NCI-H2196 (cell line): ENCODE results near the gene INVS.
"Not testable (repeated sequence)": the region's sequence is repeated elsewhere in the genome, so short reads cannot be mapped to it uniquely, and the experiment has no call there.

Source experiments
- DNase-seq: peaks from one replicate; lab custom pipeline; 2025; ENCODE audit not compliant: unreplicated experiment; lab: John Stamatoyannopoulos, UW

The INVS gene

DNA sequence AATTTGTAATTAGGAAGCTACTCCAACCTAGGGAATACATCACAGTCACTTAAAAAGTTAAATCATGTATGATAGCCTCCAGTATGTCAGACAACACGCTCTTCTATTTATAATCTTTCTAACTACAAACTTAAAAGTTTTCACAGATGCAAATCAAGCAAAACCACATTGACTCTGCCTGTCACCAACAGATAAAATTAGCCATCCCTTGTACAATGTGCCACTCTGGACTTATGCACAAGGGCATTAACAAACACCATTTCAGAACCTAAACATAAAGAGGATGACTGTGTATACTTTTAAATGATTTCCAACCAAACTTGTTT, 15.0 kb upstream of the INVS start:
- DNase-seq, result no peak

DNA sequence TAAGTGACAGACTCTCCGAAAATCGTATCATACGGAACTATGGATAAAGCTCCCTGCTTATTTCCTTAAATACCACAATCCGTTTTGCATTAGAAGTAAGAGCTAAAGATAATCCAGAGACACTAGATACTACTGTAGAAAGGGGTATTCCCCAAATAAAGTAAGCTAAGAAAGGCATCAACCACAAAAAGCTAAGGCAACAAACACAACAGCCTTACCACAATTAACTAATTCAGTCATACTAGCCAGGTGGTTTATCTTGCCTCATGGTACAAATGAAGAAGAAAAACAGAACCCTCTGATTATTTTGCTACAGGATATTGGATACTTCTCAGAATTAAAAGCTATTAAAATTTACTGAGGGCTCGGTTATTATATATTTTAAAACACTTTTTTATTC, 14.3 kb upstream of the INVS start:
- no peak for DNase-seq

DNA sequence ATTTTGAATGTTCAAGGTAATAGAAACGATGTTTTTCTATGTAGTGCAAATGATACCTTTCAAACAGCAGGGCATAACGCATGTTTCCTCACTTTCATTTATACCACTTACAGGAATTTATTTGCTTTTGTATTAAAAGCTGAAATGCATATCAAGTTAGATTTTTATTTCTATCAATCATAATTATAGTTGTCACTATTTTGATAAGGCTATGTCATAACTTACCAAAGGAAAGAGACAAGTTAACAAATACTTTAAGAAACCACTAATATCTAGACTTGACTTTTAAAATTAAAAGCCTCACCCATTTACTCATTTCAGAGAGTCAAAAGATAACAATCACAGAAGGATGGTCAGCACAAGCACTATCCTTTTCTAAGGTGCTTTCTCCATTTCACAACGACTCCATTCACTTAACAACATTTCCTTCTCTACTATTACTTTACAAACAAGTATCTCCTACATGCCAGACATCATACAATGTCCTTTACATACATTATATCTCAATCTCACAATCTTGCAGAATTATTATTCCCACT, 12.9 kb upstream of the INVS start:
- no peak for DNase-seq

DNA sequence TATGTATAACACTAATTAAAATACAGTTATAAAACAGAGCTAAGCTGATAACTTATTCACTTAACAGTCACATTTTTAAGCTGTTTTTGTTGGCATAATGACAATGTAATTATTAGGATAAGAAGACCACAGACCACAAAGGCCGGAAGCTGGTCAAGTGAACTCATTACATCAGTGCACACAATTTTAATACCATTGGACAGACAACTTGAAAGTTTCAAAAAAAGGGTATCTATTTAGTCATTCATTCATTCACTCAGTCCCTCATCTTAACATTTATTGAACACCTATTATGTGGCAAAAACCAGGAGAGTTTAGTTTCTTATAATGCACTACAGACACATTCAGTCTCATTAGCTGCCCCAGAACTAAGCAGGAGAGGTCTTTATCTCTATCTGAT, 11.8 kb upstream of the INVS start:
- no peak for DNase-seq

DNA sequence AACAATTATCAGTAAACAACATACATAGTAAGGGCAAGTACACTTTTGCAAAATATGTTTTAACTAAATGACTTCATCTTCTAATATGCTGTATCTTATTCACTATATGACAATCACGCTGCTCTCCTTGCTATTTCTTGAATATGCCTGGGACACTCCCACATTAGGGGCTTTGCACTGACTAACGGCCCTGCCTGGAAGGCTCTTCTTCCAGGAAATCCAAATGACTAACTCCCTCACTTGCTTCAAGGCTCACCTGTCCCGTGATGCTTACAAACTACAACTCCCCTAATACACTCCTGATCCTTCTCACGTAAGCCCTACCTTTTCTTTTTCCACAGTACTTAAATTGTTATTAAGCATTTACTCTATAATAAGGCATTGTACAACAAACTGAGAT, 10.8 kb upstream of the INVS start:
- no peak for DNase-seq

DNA sequence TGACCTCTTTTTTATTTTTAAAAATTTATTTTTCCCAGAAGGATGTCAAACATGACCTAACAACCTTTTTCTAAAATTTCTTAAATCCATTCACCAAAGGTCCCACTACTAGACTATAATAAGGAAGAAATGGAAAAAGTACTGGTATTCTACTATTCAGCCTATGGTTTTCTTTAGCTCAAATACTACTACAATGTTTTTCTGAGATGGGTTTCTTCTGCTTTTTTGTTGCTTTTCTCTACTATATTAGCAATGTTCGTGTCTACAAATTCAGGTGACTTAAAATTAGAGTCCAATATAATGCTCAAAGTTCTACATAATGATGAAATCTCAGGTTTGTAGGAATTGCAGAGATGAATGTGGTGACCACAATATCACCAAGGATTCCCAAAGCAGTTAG, 8.2 kb upstream of the INVS start:
- no peak for DNase-seq

DNA sequence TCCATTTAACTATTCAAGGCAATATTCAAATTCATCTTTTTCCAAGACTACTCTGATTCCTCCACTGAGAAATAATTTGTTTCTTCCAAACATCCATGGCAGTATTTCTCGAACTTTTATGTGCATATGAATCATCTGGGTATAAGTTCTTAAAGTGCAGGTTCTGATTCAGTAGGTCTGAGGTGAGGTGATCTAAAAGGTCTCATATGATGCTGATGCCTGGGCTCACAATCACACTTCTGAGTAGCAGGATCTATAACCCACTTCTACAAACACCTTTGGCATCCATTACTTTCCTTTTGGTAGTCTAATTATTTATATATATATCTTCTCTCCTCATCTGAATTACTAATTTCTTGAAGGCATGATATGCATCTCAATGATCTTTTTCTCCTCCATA, 7.4 kb upstream of the INVS start:
- no peak for DNase-seq

DNA sequence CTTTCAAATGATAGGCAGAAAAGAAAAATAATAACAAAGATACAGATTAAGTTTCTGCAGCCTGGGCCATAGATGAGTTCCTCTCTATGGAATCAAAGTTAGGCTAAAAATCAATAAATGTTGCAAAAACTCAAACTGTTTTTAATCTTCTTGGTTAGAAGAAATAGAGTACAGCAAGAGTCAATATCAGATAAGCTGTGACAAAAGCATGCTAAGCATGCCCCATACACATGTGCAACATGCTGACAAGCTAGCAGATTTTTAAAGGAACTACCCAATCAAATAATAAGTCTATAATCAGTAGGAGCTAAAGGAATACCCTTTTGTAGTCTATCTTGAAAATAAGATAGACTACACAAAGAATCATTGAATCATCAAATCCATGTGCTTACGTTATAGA, 7.0 kb upstream of the INVS start:
- DNase-seq, result no peak

DNA sequence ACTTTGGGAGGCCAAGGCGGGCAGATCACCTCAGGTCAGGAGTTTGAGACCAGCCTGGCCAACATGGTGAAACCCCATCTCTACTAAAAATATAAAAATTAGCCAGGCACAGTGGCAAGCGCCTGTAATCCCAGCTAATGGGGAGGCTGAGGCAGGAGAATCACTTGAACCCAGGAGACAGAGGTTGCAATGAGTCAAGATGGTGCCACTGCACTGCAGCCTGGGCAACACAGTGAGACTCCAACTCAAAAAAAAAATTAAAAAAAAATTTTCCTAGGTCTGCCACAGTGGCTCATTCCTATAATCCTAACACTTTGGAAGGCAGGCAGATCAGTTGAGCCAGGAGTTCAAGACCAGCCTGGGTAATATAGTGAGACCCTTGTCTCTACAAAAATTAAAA, 4.6 kb upstream of the INVS start:
- DNase-seq, result not testable (repeated sequence)

DNA sequence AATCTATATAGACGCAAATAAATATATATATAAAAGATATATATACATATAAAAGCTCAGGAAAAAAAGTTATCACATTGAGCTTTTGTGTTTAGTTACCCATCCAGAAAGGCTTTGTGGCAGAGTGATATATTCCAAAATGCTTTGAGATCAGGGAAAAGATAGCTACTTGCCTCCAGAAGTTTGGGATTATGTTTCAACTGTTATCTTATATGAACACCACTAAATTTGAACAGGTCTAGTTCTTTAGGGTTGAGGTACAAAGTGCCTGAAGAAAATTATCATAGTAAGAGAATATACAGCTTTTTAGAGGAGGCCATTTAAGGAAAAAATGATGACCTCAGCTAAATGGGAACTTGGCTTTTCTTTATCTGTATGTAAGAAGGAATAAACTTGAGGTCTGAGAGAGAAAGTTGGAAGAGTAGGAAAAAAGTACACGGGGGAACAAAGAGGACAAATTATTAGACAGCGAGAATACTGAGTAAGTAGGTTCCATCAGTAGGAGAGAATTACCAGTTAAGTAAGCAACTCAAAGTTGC, 2.6 kb upstream of the INVS start:
- no peak for DNase-seq

DNA sequence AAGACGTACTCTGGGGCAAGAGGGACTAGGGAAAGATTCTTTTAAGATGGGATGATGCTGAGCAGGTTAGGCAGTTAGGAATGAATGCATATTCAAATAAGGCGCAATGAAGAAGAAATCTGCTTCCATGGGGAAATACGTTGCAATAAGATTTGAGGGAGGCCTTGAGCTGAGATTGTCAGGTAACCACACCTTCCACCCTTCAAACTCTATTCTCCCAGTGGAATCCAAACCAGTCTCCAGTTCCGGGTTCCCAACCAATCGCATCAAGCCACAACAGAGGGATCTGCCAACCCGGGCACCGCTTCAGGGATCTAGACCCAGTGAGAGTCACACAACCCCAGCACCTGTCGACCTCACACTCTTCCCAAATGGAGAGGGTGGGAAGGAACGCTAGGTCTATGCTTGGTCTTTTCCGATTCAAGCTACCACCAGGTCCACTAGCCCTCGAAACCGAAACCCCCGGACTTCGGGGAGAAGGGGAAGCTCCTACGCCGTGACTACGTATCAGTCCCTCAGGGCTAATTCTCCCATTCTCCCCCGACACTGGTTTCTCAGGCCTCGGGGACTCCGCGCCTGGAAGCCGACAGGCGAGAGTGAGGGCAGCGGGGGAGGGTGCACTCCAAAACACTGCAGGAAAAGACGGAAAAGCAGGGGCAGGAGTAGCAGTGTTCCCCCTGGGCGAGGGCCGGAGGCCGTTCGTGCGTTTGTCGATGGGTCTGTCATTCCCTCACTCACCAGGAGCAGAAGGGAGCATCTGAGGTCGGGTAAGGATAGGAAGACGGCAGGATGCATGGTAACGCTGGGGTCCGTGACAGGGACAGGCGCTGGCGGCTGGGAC, 777 bp upstream of the INVS start:
- DNase-seq, result peak; percentile 66

DNA sequence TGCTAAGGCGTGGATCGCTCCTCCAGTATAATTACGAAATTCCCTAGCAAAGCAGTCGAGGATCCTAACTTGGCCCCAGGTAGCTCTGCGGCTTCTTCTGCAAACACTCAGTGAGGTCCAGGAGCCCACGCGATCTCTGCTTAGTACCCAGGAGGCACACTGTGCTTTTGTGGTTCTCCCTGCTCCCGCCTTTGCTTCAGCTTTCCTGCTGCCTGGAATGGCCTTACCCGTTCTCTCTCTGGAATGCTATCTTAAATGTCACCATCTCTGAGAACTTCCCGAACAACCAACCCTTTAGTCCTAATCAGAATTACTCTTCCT, 639 bp downstream of the INVS start:
- peak; percentile 36 for DNase-seq

DNA sequence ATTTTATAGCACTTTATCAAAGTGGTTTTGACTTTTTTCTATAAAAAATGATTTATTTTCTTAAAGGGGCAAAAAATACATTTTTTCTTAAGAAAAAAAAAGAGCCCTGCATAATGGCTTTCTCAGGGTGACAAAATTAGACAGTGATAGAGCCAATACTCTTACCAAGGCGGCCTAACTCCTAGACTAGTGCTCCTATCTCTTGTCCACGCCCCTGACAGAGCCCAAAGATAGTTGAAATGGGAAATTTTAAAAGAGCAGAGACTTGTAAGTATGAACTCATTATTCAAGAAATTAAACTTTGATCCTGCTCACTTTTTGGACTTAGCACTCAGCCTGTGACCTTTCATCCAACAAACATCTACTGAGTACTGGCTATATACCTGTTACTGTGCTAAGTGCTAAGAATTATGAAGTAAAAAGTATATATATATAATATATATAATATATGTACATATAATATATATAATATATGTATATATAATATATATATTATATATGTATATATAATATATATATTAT, 1.2 kb downstream of the INVS start:
- DNase-seq, result no peak

DNA sequence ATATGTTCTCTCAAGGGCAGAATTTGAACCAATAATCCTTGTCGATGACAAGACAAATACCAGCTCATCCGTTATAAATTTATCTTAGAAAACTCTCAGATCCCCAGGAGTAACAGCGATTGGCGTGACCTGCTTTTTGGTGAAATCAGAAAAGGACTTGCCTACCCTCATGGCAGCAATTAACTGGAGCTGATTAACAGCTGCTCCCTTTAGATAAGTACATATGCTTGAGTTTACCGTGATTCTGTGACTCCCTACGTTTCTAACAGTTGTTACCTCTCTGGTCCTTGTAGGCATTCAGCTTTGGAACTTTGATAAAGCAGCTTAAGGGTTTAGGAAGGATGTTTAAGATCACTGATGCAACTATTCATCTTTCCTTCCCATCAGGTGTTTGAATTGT, 2.6 kb downstream of the INVS start:
- no peak for DNase-seq

DNA sequence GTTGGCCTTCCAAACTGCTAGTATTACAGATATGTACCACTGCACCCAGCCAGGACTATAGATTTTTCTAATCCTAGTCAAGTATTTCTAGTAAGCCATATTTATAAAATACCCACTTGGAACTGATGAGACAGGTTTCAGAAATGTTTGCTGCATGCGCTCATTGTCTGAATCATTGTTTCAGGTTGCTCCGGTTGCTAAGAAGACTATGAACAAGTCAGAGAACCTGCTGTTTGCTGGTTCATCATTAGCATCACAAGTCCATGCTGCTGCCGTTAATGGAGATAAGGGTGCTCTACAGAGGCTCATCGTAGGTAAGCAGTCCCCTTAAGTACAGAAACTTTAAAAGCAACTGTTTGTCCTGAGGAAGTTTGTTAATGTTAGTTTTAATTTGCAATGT, 5.3 kb downstream of the INVS start:
- no peak for DNase-seq

DNA sequence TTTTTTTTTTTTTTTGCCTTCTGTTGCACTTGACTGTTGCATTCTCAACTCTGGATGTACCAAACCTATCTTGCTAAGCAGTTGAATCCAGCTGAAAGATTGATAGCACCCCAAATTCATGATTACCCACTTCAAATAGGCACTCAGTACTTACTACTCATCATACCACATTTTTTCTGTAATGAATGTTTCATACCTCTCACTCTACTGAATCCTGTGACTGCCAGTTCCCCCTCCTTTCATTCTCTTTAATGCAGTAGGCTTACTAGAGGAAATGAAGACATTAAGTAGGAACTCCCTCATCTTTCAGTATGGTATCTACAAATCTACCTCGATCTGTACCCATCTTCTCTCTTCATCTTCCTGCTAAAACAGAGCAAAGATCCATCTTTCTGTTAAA, 6.8 kb downstream of the INVS start:
- DNase-seq, result no peak

DNA sequence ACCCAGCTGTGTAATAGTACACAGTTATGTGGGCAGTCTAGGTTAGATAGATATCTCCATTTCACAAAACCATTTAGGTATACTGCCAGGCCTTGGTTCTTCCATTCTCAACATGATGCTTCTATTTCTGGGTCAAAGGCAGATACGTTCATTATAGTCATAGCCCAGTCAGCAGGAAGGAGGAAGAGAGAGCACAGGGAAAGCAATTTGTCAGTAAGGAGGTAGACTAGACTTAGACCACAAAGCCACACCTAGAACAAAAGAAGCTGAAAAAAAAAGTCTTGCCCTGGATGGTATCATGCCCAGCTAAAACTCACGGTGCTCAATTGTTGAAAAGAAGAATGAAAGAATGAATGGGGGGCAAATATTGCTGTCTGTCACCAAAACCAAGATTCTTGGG, 7.6 kb downstream of the INVS start:
- no peak for DNase-seq

DNA sequence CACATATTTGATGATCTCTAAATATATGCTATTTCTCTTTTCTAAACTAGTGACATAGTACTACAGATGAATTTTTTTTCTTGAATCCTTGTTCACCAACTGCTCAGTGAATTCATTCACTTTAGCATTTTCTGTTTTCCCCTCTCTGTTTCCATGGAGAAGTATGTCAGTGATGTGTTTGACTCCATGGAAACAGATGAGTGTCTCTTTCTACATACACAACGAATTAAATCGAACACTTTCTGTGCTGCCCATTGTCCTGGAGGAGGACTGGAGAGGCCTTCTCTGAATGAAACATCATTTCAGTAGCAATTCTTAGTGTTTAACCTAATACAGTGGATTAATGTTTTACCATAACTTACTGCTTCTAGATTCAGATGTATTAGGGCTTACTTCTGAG, 9.5 kb downstream of the INVS start:
- DNase-seq, result no peak

DNA sequence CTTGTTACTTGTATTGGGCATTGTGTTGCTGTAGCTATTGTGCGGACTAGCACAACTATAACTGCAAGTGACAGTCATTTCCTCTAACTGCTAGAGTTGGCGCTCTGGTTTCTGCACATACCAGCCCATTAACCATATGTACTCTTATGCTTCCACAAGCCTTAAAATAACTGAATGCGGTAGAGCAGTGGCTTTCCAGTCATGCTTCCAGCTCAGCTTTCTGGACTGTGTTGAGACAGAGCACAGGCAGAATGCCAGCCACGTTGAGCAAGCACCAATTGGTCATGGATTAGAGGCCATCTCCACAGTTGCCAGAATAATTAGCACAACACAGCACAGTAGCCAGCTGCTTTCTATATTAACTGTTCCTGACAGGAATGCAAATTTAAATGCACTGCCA, 12.2 kb downstream of the INVS start:
- DNase-seq, result peak; percentile 51

DNA sequence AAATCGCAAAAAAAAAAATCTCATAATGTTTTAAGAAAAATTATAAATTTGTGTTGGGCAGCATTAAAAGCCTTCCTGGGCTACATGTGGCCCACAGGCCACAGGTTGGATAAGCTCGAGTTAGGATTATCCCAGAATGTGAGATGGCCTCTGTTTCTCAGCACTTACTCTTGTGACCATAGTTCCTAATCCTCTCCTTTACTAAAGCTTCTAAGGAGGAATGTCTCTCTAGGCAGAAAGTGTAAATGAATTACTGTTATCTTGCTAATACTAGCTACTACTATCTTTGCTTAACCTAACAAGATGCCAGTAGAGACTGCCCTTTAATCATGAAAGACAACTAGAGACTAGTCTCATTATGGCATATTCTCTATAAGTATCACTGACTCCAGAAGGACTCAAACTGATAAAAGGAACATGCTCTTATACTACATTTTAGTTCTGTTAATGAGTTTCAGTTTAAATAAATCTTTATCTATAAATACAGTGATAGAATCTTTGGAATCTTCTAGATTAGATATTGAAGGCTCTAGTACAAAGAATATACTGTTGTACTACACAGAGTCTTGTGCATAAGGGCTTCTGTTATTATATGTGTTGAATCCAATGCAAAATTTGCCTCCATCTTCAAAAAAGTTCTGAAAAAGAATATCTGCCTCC, 13.8 kb downstream of the INVS start:
- no peak for DNase-seq

DNA sequence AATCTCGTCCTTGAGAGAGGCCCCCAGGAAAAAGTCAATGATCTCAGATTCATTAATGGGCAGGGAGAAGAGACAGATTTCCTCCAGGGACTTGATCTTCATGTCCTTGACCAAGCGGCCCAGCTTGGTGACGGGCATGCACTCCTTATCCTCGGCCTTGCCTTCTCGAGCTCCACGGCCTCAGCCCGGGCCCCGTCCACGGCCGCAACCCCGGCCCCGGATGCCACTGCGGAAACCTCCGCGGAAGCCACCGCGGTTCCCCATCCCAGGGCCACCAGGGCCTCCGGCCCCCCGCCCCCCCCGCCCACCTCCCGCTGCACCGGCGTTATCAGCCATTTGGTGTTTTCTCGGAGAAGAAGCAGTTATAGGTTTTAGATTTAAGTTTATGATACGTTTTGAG, 18.3 kb downstream of the INVS start:
- DNase-seq, result no peak

DNA sequence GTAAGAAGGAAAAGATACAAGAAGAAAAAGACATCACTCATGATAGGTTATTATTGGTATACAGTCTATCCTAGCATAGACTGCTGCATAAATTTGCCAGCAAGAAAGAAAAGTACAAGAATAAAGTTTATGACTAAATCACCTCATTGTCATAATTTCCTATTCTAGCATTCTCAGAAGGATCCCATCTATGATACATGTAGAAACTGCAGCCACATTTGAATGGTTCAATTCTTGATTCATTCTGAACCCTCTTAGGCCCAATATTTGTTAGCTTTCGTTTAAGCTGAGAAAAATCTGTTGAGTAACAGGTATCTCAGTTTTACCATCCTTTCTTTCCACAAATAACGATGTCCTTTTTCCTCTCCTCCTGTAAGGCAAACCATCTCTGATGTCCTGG, 21.2 kb downstream of the INVS start:
- DNase-seq, result no peak
